Measurements from ENCODE around the gene KCTD2. TPM values are rescaled to one million over a fixed set of nuclear protein-coding genes. Genes with fewer than 3 reads are reported as not detected.
"Not testable (repeated sequence)": the region's sequence is repeated elsewhere in the genome, so short reads cannot be mapped to it uniquely, and the experiment has no call there.

The KCTD2 gene
- total RNA-seq, 4 donors from 2014 or later = 29.4 to 51.1 (median 41.8) TPM

DNA sequence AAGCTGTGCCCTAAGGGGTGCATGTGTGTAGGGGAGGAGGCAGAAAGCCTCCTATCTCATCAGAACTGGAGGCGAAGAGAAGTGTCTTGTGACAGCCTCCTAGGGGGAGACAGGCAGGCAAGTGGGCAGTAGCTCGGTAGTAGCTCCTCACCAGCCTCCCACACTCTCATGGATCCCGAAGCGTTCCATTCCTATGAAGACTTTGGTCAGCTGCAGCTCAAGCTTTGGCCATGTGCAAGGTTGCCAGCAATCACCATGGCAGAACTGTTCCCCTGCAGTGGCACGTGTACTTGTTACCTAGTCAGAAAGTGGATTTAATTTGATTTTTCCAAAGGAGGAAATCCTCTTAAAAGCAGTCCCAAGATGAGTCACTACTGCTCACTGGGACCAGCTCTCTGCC is 27.9 kb upstream of the KCTD2 start:
- in situ Hi-C loops (cut with MboI; ENCODE audit: low sequenced_read_pairs in 4 of 4) (no loop called here), intact Hi-C loops (cut with DNase I; ENCODE audit: low total_unique reads) (no loop called here)
- no peak for DNase-seq

DNA sequence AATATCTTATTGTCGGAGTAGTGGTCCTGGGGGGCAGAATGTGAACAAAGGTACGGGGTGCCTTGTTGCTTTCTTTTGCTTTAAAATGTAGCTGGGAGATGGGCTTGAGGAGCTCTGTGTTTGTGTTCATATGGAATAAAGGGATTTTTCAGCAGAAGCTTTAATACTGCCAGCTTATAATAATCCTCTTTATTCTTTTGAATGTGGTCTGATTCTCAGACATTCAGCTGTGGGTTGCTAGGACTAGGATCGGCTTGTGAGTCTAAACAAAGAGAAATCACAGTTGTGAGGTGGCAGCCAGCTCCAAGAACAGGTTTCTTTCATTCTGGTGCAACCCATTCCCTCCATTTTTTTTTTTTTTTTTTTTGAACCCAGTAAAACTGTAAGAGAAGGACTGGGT is 27.3 kb upstream of the KCTD2 start:
- in situ Hi-C loops (cut with MboI; ENCODE audit: low sequenced_read_pairs in 4 of 4) (no loop called here), intact Hi-C loops (cut with DNase I; ENCODE audit: low total_unique reads) (no loop called here)
- no peaks in the 10 kb centered on the region for H3K27me3 ChIP-seq
- DNase-seq (no peak), ATAC-seq (no peak)
- H3K36me3 ChIP-seq = peaks cover 0 to 47% of the 10 kb centered on the region in 2 donors
- no peak overlapping the region for H3K4me3 ChIP-seq
- H3K9me3 ChIP-seq = no peaks in the 10 kb centered on the region
- H3K27ac ChIP-seq = no peak overlapping the region
- H3K4me1 ChIP-seq = no peaks in the 10 kb centered on the region
- TF ChIP-seq, protein P1, sequence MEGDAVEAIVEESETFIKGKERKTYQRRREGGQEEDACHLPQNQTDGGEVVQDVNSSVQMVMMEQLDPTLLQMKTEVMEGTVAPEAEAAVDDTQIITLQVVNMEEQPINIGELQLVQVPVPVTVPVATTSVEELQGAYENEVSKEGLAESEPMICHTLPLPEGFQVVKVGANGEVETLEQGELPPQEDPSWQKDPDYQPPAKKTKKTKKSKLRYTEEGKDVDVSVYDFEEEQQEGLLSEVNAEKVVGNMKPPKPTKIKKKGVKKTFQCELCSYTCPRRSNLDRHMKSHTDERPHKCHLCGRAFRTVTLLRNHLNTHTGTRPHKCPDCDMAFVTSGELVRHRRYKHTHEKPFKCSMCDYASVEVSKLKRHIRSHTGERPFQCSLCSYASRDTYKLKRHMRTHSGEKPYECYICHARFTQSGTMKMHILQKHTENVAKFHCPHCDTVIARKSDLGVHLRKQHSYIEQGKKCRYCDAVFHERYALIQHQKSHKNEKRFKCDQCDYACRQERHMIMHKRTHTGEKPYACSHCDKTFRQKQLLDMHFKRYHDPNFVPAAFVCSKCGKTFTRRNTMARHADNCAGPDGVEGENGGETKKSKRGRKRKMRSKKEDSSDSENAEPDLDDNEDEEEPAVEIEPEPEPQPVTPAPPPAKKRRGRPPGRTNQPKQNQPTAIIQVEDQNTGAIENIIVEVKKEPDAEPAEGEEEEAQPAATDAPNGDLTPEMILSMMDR (IDR thresholded peaks at IDR 0.05 in 4 of 5, conservative IDR thresholded peaks at IDR 0.05 in 1 of 5) = no peak
- no peak for TF ChIP-seq POLR2A (IDR thresholded peaks at IDR 0.05)

More for the DNA sequence above, 27.9 kb upstream of the KCTD2 start:
- Histone ChIP-seq H3K27ac (no peak overlapping the region), H3K9me3 (no peaks in the 10 kb centered on the region), H3K27me3 (no peaks in the 10 kb centered on the region), H3K4me1 (no peaks in the 10 kb centered on the region), H3K36me3 (peaks cover 0 to 47% of the 10 kb centered on the region in 2 donors), H3K4me3 (no peak overlapping the region)
- TF ChIP-seq POLR2A (IDR thresholded peaks at IDR 0.05) = no peak
- TF ChIP-seq, protein P1 (IDR thresholded peaks at IDR 0.05 in 4 of 5, conservative IDR thresholded peaks at IDR 0.05 in 1 of 5) = no peak
- no peak for ATAC-seq

DNA sequence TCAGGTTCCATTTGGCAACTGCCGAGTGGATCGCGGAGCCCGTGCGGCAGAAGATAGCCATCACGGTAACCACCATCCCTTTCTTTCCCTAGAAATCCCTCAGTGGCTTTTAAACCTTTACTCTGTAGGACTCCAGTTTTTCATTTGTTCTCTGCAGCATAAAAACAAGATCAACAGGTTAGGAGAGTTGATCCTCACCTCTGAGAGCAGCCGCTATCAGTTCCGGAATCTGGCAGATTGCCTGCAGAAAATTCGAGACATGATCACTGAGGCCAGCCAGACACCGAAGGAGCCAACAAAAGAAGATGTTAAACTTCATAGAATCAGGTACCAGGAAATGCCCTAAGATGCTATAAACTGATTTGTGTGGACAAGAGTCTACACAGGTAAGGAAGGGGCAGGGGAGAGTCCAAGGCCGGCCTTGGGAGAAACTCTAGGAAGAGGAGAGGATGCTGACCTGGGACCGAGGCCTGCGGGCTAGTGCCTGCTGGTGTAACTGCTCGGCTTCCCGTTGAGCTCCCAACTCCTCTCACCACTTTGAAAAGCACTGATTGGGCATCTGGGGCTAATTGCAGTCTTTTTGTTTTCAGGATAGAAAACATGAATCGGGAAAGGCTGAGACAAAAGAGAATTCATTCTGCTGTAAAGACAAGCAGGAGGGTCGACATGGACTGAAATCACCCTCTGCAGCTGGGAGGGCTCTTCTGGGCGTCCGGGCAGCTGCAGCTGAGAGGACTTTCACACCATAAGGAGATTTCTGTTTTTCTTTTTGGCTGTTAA is 26.5 kb upstream of the KCTD2 start:
- ATAC-seq (no peak), DNase-seq (no peak)
- Histone ChIP-seq H3K4me3 (no peak overlapping the region), H3K27me3 (no peaks in the 10 kb centered on the region), H3K27ac (no peak overlapping the region), H3K9me3 (no peaks in the 10 kb centered on the region), H3K36me3 (peaks cover 0 to 47% of the 10 kb centered on the region in 2 donors), H3K4me1 (no peaks in the 10 kb centered on the region)
- in situ Hi-C loops (cut with MboI; ENCODE audit: low sequenced_read_pairs in 4 of 4) (no loop called here), intact Hi-C loops (cut with DNase I; ENCODE audit: low total_unique reads) (no loop called here)
- TF ChIP-seq, protein P1 (IDR thresholded peaks at IDR 0.05 in 4 of 5, conservative IDR thresholded peaks at IDR 0.05 in 1 of 5) = no peak
- no peak for TF ChIP-seq POLR2A (IDR thresholded peaks at IDR 0.05)

DNA sequence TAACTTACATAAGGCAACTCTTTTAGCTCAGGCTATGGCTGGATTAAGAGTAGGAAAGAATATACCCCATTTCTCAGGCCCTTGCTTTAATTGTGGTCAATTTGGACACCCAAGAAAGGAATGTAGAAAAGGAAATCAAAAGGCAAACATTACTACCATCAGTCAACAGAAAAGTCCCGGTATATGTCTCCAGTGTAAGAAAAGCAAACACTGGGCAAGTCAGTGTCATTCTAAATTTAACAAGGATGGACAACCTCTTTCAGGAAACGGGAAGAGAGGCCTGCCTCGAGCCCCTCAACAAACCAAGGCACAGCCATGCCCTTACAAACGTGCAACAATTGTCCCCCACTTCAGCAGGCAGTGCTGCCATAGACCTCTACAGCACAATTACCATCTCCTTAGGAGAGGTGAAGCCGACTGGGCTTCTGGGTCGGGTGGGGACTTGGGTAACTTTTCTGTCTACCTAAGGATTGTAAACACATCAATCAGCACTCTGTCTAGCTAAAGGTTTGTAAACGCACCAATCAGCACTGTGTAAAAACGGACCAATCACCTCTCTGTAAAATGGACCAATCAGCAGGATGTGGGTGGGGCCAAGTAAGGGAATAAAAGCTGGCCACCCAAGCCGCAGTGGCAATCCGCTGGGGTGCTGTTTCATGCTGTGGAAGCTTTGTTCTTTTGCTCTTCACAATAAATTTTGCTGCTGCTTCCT is 22.2 kb upstream of the KCTD2 start:
- H3K27me3 ChIP-seq = no peaks in the 10 kb centered on the region
- in situ Hi-C loops (cut with MboI; ENCODE audit: low sequenced_read_pairs in 4 of 4) = no loop called here
- no peaks in the 10 kb centered on the region for H3K9me3 ChIP-seq
- H3K27ac ChIP-seq = no peak overlapping the region
- intact Hi-C loops (cut with DNase I; ENCODE audit: low total_unique reads) = no loop called here
- DNase-seq = no peak
- H3K4me1 ChIP-seq = no peaks in the 10 kb centered on the region
- TF ChIP-seq, protein P1 (IDR thresholded peaks at IDR 0.05 in 4 of 5, conservative IDR thresholded peaks at IDR 0.05 in 1 of 5) = no peak
- TF ChIP-seq POLR2A (IDR thresholded peaks at IDR 0.05) = no peak
- ATAC-seq = no peak
- H3K36me3 ChIP-seq = peaks cover 0 to 35% of the 10 kb centered on the region in 2 donors
- no peak overlapping the region for H3K4me3 ChIP-seq

DNA sequence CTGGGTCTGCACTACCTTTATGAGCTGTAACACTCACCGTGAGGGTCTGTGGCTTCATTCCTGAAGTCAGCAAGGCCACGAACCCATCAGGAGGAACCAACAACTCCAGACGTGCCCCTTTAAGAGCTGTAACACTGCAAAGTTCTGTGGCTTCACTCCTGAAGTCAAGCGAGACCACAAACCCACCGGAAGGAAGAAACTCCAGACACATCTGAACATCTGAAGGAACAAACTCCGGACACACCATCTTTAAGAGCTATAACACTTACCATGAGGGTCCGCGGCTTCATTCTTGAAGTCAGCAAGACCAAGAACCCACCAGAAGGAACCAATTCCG is 21.7 kb upstream of the KCTD2 start:
- peaks cover 0 to 32% of the 10 kb centered on the region in 2 donors for H3K36me3 ChIP-seq
- H3K4me1 ChIP-seq; in situ Hi-C loops (cut with MboI; ENCODE audit: low sequenced_read_pairs in 4 of 4); DNase-seq; H3K9me3 ChIP-seq; ATAC-seq; H3K27me3 ChIP-seq; intact Hi-C loops (cut with DNase I; ENCODE audit: low total_unique reads); H3K4me3 ChIP-seq; H3K27ac ChIP-seq: not testable (repeated sequence)

DNA sequence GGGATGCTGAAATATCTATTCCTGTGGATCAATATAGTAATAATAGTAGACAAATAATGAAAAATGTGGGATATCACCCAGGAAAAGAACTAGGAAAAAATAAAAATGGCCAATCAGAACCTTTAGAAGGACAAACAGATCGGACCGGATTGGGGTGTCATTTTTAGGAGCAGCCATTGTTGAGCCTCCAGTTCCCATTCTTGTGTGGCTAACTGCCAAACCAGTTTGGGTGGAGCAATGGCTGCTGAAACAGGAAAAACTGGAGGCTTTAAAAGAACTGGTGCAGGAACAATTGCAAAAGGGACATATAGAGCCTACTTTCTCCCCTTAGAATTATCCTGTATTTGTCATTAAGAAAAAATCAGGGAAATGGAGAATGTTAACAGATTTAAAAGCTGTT is 20.4 kb upstream of the KCTD2 start:
- in situ Hi-C loops (cut with MboI; ENCODE audit: low sequenced_read_pairs in 4 of 4); H3K27ac ChIP-seq; H3K4me1 ChIP-seq; DNase-seq; H3K27me3 ChIP-seq; ATAC-seq; intact Hi-C loops (cut with DNase I; ENCODE audit: low total_unique reads); H3K9me3 ChIP-seq; H3K4me3 ChIP-seq: not testable (repeated sequence)
- peaks cover 0 to 19% of the 10 kb centered on the region in 2 donors for H3K36me3 ChIP-seq
